Activated T-cell treated with anti-CD3 and anti-CD28 coated beads, Interleukin-2, amount 50 U/mL, for 4 hours (primary cell): ENCODE data around the gene SLC44A5. TPM values are rescaled to one million over a fixed set of nuclear protein-coding genes. Genes with fewer than 3 reads are reported as not detected.
"Not testable (repeated sequence)": the region's sequence is repeated elsewhere in the genome, so short reads cannot be mapped to it uniquely, and the experiment has no call there.

Experiments used
- ATAC-seq, 2 donors: fragments of 200-7000 bp; cut with Tn5 transposase; one replicate each; pipeline ENCODE4 v1.10.0; 2021
- DNase-seq: peaks from one replicate; pipeline ENCODE4 v3.0.0-alpha.2; 2020
- H3K27me3 Mint-ChIP-seq: one replicate; pipeline ENCODE4 v1.8.0; 2021; ENCODE audit warnings: low read depth, mixed read lengths
- H3K36me3 Mint-ChIP-seq: one replicate; pipeline ENCODE4 v1.8.0; 2022; ENCODE audit warnings: mixed read lengths; ENCODE audit not compliant: insufficient read depth
- H3K4me1 Mint-ChIP-seq: one replicate; pipeline ENCODE4 v1.8.0; 2021; ENCODE audit warnings: low read depth, mixed read lengths
- H3K4me3 Mint-ChIP-seq: one replicate; pipeline ENCODE4 v1.8.0; 2021; ENCODE audit warnings: mild to moderate bottlenecking, moderate library complexity, mixed read lengths
- H3K9me3 Mint-ChIP-seq: one replicate; pipeline ENCODE4 v1.8.0; 2021; ENCODE audit warnings: mixed read lengths
- total RNA-seq, 3 donors: library from RNA; stranded (reverse); gene quantifications; one replicate each; pipeline ENCODE4 v1.2.1, GENCODE V29; 2021

Gene SLC44A5
- total RNA-seq, 3 donors from 2014 or later, result 0.16 TPM; not detected in 2

GRCh38 chr1:75614399-75614756 lies 3.5 kb upstream of the SLC44A5 start:
- Mint-ChIP-seq H3K36me3 (no peaks in the 10 kb centered on the region), H3K4me3 (peak overlapping the region; percentile 69), H3K9me3 (no peaks in the 10 kb centered on the region), H3K27me3 (peaks cover 68% of the 10 kb centered on the region), H3K4me1 (peaks cover 19% of the 10 kb centered on the region)
- DNase-seq, result no peak
- ATAC-seq, result peak in 1 of 2 donors; percentile 3

GRCh38 chr1:75613916-75614315 lies 3.0 kb upstream of the SLC44A5 start:
- no peak for ATAC-seq
- Mint-ChIP-seq H3K4me1 (peaks cover 19% of the 10 kb centered on the region), H3K27me3 (peaks cover 66% of the 10 kb centered on the region), H3K9me3 (no peaks in the 10 kb centered on the region), H3K4me3 (no peak overlapping the region), H3K36me3 (no peaks in the 10 kb centered on the region)
- no peak for DNase-seq

- H3K9me3 Mint-ChIP-seq, result no peaks in the 10 kb centered on the region
- DNase-seq, result no peak
- ATAC-seq, result no peak
- no peaks in the 10 kb centered on the region for H3K36me3 Mint-ChIP-seq
- H3K4me3 Mint-ChIP-seq, result no peak overlapping the region
- H3K27me3 Mint-ChIP-seq, result peaks cover 61% of the 10 kb centered on the region
- H3K4me1 Mint-ChIP-seq, result peaks cover 19% of the 10 kb centered on the region
These were observed 2.1 kb upstream of the SLC44A5 start for GRCh38 chr1:75612976-75613375.

GRCh38 chr1:75602486-75602885 lies 8.4 kb downstream of the SLC44A5 start:
- no peaks in the 10 kb centered on the region for H3K4me1 Mint-ChIP-seq
- ATAC-seq, result no peak
- no peaks in the 10 kb centered on the region for H3K36me3 Mint-ChIP-seq
- no peak for DNase-seq
- no peak overlapping the region for H3K4me3 Mint-ChIP-seq
- no peaks in the 10 kb centered on the region for H3K9me3 Mint-ChIP-seq
- peaks cover 9% of the 10 kb centered on the region for H3K27me3 Mint-ChIP-seq

DNA sequence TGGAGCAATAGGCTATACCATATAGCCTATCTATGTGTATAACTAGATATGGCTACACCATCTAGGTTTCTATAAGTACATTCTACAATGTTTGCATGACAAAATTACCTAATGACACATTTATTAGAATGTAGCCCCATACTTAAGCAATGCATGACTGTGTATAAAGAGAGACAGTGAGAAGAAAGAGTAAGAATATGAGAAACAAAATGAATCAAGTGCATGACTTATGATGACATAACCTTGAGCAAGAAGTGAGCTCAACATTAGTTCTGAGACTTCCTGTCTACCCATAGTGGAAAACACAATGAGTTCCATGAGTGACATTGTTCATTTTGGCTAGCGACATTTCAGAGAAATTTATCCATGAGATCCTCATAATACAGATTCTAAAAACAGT lies 10.1 kb downstream of the SLC44A5 start:
- H3K9me3 Mint-ChIP-seq, result no peaks in the 10 kb centered on the region
- H3K36me3 Mint-ChIP-seq, result no peaks in the 10 kb centered on the region
- no peak for DNase-seq
- H3K4me3 Mint-ChIP-seq, result no peak overlapping the region
- peak in 1 of 2 donors; percentile 40 for ATAC-seq
- peaks cover 3% of the 10 kb centered on the region for H3K27me3 Mint-ChIP-seq
- H3K4me1 Mint-ChIP-seq, result no peaks in the 10 kb centered on the region

- Mint-ChIP-seq H3K9me3 (peaks cover 5% of the 10 kb centered on the region), H3K4me1 (no peaks in the 10 kb centered on the region), H3K36me3 (no peaks in the 10 kb centered on the region), H3K4me3 (no peak overlapping the region), H3K27me3 (peaks cover 4% of the 10 kb centered on the region)
- ATAC-seq, result no peak
- no peak for DNase-seq
These were observed 16.6 kb downstream of the SLC44A5 start for GRCh38 chr1:75594327-75594726.

GRCh38 chr1:75593457-75593856 lies 17.5 kb downstream of the SLC44A5 start:
- not testable (repeated sequence) for H3K4me3 Mint-ChIP-seq, H3K4me1 Mint-ChIP-seq, H3K27me3 Mint-ChIP-seq, H3K9me3 Mint-ChIP-seq, ATAC-seq, DNase-seq, H3K36me3 Mint-ChIP-seq

GRCh38 chr1:75589637-75590036 lies 21.3 kb downstream of the SLC44A5 start:
- Mint-ChIP-seq H3K4me3 (no peak overlapping the region), H3K4me1 (no peaks in the 10 kb centered on the region), H3K36me3 (no peaks in the 10 kb centered on the region), H3K27me3 (peaks cover 2% of the 10 kb centered on the region), H3K9me3 (peaks cover 5% of the 10 kb centered on the region)
- DNase-seq (no peak), ATAC-seq (no peak)

- H3K36me3 Mint-ChIP-seq, result no peaks in the 10 kb centered on the region
- no peak for DNase-seq
- H3K4me3 Mint-ChIP-seq, result no peak overlapping the region
- no peaks in the 10 kb centered on the region for H3K4me1 Mint-ChIP-seq
- peaks cover 2% of the 10 kb centered on the region for H3K27me3 Mint-ChIP-seq
- H3K9me3 Mint-ChIP-seq, result peaks cover 5% of the 10 kb centered on the region
- no peak for ATAC-seq
These were observed 22.0 kb downstream of the SLC44A5 start for GRCh38 chr1:75588779-75589475.

- ATAC-seq (no peak), DNase-seq (no peak)
- H3K4me1 Mint-ChIP-seq, result no peaks in the 10 kb centered on the region
- H3K4me3 Mint-ChIP-seq, result no peak overlapping the region
- H3K9me3 Mint-ChIP-seq, result no peaks in the 10 kb centered on the region
- H3K27me3 Mint-ChIP-seq, result peaks cover 2% of the 10 kb centered on the region
- H3K36me3 Mint-ChIP-seq, result no peaks in the 10 kb centered on the region
These were observed 23.2 kb downstream of the SLC44A5 start for GRCh38 chr1:75587692-75588091.

GRCh38 chr1:75583282-75583681 lies 27.6 kb downstream of the SLC44A5 start:
- H3K27me3 Mint-ChIP-seq, result no peaks in the 10 kb centered on the region
- DNase-seq (no peak), ATAC-seq (no peak)
- H3K4me3 Mint-ChIP-seq, result no peak overlapping the region
- no peaks in the 10 kb centered on the region for H3K4me1 Mint-ChIP-seq
- H3K9me3 Mint-ChIP-seq, result no peaks in the 10 kb centered on the region
- no peaks in the 10 kb centered on the region for H3K36me3 Mint-ChIP-seq

GRCh38 chr1:75582725-75583261 lies 28.1 kb downstream of the SLC44A5 start:
- ATAC-seq, result no peak
- no peaks in the 10 kb centered on the region for H3K9me3 Mint-ChIP-seq
- no peaks in the 10 kb centered on the region for H3K4me1 Mint-ChIP-seq
- H3K4me3 Mint-ChIP-seq, result no peak overlapping the region
- no peaks in the 10 kb centered on the region for H3K36me3 Mint-ChIP-seq
- no peak for DNase-seq
- no peaks in the 10 kb centered on the region for H3K27me3 Mint-ChIP-seq

GRCh38 chr1:75579046-75579445 lies 31.9 kb downstream of the SLC44A5 start:
- H3K4me3 Mint-ChIP-seq, result no peak overlapping the region
- H3K27me3 Mint-ChIP-seq, result peaks cover 2% of the 10 kb centered on the region
- no peaks in the 10 kb centered on the region for H3K36me3 Mint-ChIP-seq
- DNase-seq (no peak), ATAC-seq (no peak)
- no peaks in the 10 kb centered on the region for H3K4me1 Mint-ChIP-seq
- H3K9me3 Mint-ChIP-seq, result no peaks in the 10 kb centered on the region

GRCh38 chr1:75575837-75576236 lies 35.1 kb downstream of the SLC44A5 start:
- no peaks in the 10 kb centered on the region for H3K36me3 Mint-ChIP-seq
- no peak for ATAC-seq

DNA sequence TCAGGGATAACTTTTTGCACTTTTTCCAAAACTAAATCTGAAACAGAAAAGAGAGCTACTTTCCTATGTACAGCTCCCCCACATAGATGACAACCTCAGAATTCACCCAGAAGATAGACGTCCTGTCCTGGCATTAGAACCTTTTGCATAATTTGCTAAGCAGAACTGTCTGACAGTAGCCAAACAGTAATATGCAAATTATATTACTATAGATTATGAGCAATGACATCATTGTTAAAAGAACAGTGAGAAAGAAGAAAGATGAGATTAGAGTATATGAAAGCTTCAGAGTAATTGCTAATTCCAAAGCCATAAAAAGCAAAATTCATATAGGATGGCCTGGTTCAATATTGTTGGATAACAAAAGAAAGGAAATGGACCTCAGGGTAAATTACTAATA lies 43.7 kb downstream of the SLC44A5 start:
- no peaks in the 10 kb centered on the region for H3K4me1 Mint-ChIP-seq
- H3K36me3 Mint-ChIP-seq, result no peaks in the 10 kb centered on the region
- H3K9me3 Mint-ChIP-seq, result no peaks in the 10 kb centered on the region
- peaks cover 17% of the 10 kb centered on the region for H3K27me3 Mint-ChIP-seq
- ATAC-seq, result no peak
- no peak overlapping the region for H3K4me3 Mint-ChIP-seq
- DNase-seq, result no peak

More at GRCh38 chr1:75575837-75576236, 35.1 kb downstream of the SLC44A5 start:
- no peaks in the 10 kb centered on the region for H3K4me1 Mint-ChIP-seq
- no peaks in the 10 kb centered on the region for H3K9me3 Mint-ChIP-seq
- H3K27me3 Mint-ChIP-seq, result peaks cover 2% of the 10 kb centered on the region
- no peak for DNase-seq
- H3K4me3 Mint-ChIP-seq, result no peak overlapping the region
